Cardiac septum (tissue), 1 donor: ENCODE measurements around the gene KDM4D. TPM values are rescaled to one million over a fixed set of nuclear protein-coding genes. Genes with fewer than 3 reads are reported as not detected.
"Not testable (repeated sequence)": the region's sequence is repeated elsewhere in the genome, so short reads cannot be mapped to it uniquely, and the experiment has no call there.

ENCODE experiments used
- DNase-seq: peaks from one replicate; pipeline ENCODE4 v3.0.0-alpha.2; 2020; ENCODE audit warnings: low spot score
- intact Hi-C: fragments of 100-400 bp; cut with DNase I; formaldehyde crosslinking; loops from one replicate; pipeline ENCODE4 v1.14.0; 2022
- total RNA-seq: library from RNA; stranded (reverse); fragmentation: NEBNext Ultra II Directional; extraction: Animal tissue kit (Norgen Biotek cat#: 25700); gene quantifications from one replicate; pipeline ENCODE4 v1.2.1, GENCODE V29; 2021
- donor health status: DM: no; HTN: no; CAD: no.

KDM4D gene
- total RNA-seq, 1 donor from 2014 or later = 0.83 TPM

DNA sequence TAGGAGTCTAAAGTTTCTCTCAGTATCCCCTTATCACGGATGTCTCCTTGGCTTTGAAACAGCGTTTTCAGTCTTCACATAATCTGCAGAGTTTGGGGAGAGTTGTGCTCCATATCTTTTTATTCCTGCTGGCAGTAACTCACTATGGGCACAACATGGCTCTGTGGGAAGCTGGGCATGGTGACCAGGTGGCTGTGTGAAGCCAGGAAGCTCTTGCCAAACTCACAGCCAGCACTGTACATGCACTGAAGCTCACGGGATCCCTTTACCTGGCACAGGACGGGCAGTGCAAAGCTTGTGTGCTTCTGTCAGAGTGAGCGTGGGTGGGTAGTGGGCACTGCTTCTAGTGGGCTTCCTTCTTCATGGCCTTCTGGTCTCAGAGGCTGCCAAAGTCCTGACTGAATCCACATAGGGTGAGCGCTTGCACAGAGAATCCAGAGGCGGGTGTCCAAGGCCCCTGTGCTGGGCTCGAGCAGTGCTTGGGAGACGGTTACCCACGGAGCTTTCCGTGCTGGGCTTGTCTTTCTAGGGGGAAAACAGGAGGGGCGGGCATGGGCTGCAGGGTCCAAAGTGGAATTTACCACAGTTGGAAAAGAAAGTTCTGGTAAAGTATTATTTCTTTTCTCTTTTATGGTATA lies 40.8 kb downstream of the KDM4D start:
- DNase-seq = no peak
- intact Hi-C loops = no loop called here

DNA sequence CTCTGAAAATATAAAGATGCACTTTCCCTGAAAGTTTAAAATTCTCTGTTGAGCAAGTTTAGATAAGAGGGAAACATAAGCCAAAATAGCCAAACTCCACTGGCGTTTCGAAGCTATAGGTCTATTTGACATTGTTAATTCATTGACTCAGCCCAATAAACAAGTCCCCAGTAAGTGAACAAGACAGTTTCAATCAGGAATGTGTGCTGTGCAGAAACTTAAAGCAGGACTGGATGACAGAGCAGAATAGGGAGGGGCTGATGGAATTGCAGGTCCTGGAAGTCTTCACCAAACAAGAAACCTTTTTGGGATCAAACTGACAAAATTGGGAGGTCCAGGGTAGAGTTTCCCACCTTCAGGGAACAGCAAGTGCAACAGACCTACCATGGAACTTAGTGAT lies 42.6 kb downstream of the KDM4D start:
- no peak for DNase-seq
- intact Hi-C loops = no loop called here

DNA sequence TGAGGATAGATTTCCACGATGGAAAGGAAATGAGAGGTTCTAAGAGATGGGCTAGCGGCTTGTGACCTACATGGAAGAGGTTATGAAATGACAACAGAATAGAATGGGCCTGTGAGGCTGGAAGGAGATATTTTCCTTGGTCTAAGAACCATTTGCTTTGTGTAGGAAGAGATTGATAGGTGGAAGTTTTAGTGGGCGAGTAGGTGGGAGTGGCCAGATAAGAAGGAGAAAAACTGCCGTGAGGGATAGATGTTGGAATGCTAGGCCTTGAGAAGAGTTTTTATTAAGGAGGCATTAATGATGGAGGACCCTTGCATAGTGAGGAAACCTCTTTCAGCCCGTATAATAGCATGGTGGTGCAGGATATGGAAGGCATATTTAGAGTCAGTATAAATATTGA lies 48.0 kb downstream of the KDM4D start:
- intact Hi-C loops, DNase-seq: not testable (repeated sequence)

DNA sequence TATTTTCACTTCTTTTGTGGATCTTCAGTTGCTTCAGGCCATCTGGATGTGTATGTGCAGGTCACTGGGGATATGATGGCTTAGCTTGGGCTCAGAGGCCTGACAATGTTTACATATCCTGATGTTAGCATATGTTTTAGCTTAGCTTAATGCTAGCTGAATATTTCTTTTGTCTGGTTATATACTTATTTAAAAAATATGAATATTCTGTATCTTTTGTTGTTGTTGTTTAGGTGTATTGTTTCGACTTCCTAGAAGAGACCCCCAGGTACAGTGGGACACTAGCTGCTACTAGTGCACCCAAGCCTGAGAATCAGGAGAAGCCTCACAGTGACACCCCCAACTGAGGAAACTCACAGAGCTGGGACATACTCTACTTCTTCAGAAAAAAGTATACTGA lies 51.4 kb downstream of the KDM4D start, which contains the start of gene KDM4E:
KDM4E (plus strand) TSS at position 301 of the 400 bp plus-strand sequence. CDS start 300 bp downstream, outside the sequence.
- DNase-seq = no peak
- intact Hi-C loops = no loop called here

DNA sequence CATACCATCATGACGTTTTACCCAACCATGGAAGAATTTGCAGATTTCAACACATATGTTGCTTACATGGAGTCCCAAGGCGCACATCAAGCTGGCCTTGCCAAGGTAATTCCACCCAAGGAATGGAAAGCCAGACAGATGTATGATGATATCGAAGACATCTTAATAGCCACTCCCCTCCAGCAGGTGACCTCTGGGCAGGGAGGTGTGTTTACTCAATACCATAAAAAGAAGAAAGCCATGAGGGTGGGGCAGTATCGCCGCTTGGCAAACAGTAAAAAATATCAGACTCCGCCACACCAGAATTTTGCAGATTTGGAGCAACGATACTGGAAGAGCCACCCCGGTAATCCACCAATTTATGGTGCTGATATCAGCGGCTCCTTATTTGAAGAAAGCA lies 52.1 kb downstream of the KDM4D start:
- DNase-seq, intact Hi-C loops: not testable (repeated sequence)

DNA sequence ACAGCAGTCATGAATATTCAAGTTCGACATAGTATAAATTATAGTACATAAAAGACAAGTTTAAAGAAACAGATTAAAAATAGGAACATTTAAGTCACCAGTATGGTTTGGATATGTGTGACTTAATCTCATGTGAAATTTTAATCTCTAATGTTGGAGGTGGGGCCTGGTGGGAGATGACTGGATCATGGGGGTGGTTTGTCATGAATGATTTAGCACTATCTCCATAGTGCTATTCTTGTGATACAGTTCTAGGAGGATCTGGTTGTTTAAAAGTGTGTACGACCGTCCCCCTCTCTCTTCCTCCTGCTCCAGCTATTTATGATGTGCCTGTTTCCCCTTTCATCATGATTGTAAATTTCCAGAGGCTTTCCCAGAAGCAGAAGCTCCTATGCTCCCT lies 54.8 kb downstream of the KDM4D start:
- intact Hi-C loops = no loop called here
- DNase-seq = no peak

DNA sequence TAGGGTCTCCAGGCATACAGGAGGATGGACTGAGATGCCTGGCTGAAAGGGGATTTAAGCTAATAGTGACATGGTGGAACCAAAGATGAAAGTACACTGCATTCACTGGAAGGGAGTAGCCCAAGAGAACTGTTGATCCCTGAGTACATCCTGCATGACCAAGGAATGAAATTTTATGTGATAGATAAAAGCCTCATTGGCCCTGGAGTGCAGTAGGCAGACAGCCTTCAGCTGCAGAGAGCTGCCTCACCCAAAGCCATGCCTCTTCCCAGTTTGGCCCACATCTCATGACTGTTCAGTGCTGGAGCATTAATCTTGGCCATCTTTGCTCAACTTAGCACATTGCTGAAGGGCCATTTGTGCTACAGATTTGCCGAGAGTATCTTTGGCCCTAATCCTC lies 59.5 kb downstream of the KDM4D start:
- DNase-seq = no peak
- intact Hi-C loops = no loop called here

DNA sequence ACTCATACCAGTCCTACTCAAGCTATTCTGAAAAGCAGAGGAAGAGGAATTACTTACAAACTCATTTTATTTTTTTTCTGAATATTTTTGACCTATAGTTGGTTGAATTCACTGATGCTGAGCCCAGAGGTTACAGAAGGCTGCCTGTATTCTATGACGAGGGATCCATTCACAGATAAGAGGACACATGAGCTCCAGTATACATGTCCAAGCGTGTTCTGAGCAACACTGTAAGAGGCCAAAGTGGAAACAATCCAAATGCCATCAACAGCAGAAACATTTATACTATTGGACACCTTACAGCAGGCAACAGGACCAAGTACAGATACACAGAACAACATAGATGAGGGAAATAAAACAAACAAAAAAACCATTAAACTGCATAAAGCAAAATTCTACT lies 61.8 kb downstream of the KDM4D start:
- DNase-seq = no peak

DNA sequence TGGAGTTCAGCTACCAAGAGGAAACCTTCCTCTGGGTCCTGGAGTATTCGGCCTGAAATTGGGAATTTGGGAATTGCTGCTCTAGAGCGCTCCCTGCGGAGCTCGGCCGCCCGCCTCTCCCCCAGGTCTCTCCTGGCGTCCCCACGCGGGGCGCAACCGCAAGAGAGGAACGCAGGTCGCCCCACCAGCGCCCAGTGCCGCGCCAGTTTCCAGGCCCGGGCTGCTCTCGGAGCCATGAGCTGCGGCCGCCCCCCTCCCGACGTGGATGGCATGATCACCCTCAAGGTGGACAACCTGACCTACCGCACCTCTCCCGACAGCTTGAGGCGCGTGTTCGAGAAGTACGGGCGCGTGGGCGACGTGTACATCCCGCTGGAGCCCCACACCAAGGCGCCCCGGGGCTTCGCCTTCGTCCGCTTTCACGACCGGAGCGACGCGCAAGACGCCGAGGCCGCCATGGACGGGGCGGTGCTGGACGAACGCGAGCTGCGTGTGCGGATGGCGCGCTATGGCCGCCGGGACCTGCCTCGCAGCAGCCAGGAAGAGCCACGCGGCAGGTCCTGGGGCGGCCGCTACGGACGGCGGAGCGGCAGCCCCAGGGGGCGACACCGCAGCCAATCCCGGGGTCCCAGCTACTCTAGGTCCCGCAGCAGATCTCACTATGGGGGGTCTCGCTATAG lies 64.0 kb downstream of the KDM4D start:
- DNase-seq, intact Hi-C loops: not testable (repeated sequence)

More for the DNA sequence above, 61.8 kb downstream of the KDM4D start:
- intact Hi-C loops = no loop called here

DNA sequence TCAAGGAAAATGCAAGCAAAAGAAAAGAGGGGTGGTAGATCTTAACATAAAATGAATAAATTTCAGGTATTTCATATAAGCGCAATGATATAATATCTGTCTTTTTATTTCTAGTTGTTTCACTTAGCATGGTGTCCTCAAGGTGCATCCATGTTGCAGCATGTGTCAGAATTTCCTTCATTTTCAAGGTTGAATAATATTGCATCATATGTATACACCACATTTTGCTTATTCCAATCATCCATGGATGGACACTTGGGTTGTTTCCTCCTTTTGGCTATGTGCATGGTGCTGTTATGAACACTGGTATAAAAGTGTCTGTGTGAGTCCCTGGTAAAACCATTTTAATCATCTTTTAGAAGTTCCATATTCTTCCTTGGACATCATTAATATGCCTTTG lies 68.7 kb downstream of the KDM4D start:
- intact Hi-C loops = no loop called here
- DNase-seq = no peak

DNA sequence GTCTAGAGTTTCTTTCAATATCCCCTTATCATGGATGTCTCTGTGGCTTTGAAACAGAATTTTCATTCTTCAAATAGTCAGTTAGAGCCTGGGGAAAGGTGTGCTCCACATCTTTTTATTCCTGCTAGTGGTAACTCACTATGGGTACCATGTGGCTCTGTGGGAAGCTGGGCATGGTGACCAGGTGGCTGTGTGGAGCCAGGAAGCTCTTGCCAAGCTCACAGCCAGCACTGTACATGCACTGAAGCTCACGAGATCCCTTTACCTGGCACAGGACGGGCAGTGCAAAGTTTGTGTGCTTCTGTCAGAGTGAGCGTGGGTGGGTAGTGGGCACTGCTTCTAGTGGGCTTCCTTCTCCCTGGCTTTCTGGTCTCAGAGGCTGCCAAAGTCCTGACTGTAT lies 69.4 kb downstream of the KDM4D start:
- no peak for DNase-seq

DNA sequence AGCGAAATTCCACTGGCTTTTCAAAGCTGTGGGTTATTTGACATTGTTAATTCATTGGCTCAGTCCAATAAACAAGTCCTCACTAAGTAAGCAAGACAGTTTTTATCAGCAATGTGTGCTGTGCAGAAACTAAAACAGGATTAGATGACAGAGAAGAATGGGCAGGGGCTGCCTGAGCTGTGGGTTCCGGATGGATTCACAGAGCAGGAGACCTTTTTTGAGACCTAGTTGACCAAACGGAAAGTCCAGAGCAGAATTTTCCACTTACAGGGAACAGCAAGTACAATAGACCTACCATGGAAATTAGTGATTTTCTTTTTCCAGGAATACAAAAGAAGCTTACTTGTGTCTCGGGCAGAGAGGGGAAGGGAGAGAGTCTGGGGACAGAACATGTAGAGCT lies 70.5 kb downstream of the KDM4D start:
- intact Hi-C loops = no loop called here
- DNase-seq = no peak

More for the DNA sequence above, 69.4 kb downstream of the KDM4D start:
- intact Hi-C loops = no loop called here

DNA sequence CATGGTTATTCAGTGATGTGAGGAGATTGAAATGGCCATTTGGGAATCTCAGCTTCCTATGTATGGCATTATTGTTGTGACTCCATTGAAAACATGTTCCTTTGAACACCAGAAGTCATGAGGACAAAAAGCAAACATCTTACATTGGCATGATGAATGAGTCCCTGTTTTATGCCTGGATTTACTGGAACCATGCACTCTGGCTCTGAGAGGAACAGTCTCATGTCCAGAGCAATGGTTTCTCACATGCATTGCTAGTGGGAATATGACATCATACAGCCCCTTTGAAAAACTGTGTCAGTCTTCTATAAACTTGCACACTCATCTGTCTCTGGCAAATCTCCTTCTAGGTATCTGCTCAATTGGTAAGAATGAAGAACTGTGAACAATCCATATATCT lies 72.3 kb downstream of the KDM4D start:
- no peak for DNase-seq
- intact Hi-C loops = no loop called here

Other genes starting within 250 kb of the KDM4D start
- gene AMOTL1, start 205.4 kb upstream of the KDM4D start, total RNA-seq = 60.1 TPM
- 57.8 TPM for gene CWC15, start 153 bp upstream of the KDM4D start, total RNA-seq
- gene KDM4E, start 51.5 kb downstream of the KDM4D start, total RNA-seq = not detected
- gene KDM4F, start 75.7 kb downstream of the KDM4D start, total RNA-seq = not detected
- 25.1 TPM for gene SRSF8, start 93.2 kb downstream of the KDM4D start, total RNA-seq
- 13.3 TPM for gene ENDOD1, start 116.1 kb downstream of the KDM4D start, total RNA-seq